ENCODE data around the gene AOC2.

AOC2 gene

GRCh38 chr17:42844271-42844670 is at the start of gene AOC2:
Gene AOC2 (plus strand): TSS chr17:42844580. CDS start chr17:42844627, 47 bp downstream.
- no peak for DNase-seq (ENCODE audit: low read depth, low spot score)

GRCh38 chr17:42795061-42795460 is 49.3 kb upstream of the AOC2 start:
- no peak for DNase-seq (ENCODE audit: low read depth, low spot score)

GRCh38 chr17:42795465-42795864 is 48.9 kb upstream of the AOC2 start:
- no peak for DNase-seq (ENCODE audit: low read depth, low spot score)

- no peak for DNase-seq (ENCODE audit: low read depth, low spot score)
These were observed 48.2 kb upstream of the AOC2 start for GRCh38 chr17:42796066-42796758.

- DNase-seq (ENCODE audit: low read depth, low spot score), result no peak
These were observed 47.0 kb upstream of the AOC2 start for GRCh38 chr17:42797067-42798007.

GRCh38 chr17:42798011-42798382 is 46.4 kb upstream of the AOC2 start:
- DNase-seq (ENCODE audit: low read depth, low spot score), result no peak

GRCh38 chr17:42798383-42799380 is 45.7 kb upstream of the AOC2 start, which contains the start of the genes CNTD1 and COA3:
Gene CNTD1 (plus strand): TSS chr17:42798861. CDS start chr17:42799068, 207 bp downstream.
Gene COA3 (minus strand): TSS chr17:42798704. CDS start chr17:42798681, 23 bp downstream.
- peak; percentile 75 for DNase-seq (ENCODE audit: low read depth, low spot score)

GRCh38 chr17:42803074-42803883 is 41.1 kb upstream of the AOC2 start:
- no peak for DNase-seq (ENCODE audit: low read depth, low spot score)

GRCh38 chr17:42804918-42805367 is 39.4 kb upstream of the AOC2 start:
- DNase-seq (ENCODE audit: low read depth, low spot score), result no peak

GRCh38 chr17:42806249-42806648 is 38.1 kb upstream of the AOC2 start:
- DNase-seq (ENCODE audit: low read depth, low spot score), result no peak

GRCh38 chr17:42809250-42809649 is 35.1 kb upstream of the AOC2 start:
- DNase-seq (ENCODE audit: low read depth, low spot score), result no peak

GRCh38 chr17:42814633-42815399 is 29.6 kb upstream of the AOC2 start:
- no peak for DNase-seq (ENCODE audit: low read depth, low spot score)

GRCh38 chr17:42817866-42818265 is 26.5 kb upstream of the AOC2 start:
- no peak for DNase-seq (ENCODE audit: low read depth, low spot score)

- no peak for DNase-seq (ENCODE audit: low read depth, low spot score)
These were observed 26.0 kb upstream of the AOC2 start for GRCh38 chr17:42818379-42818778.

- no peak for DNase-seq (ENCODE audit: low read depth, low spot score)
These were observed 24.3 kb upstream of the AOC2 start for GRCh38 chr17:42819939-42820535.

GRCh38 chr17:42821176-42821575 is 23.2 kb upstream of the AOC2 start:
- DNase-seq (ENCODE audit: low read depth, low spot score), result no peak

- DNase-seq (ENCODE audit: low read depth, low spot score), result no peak
These were observed 16.9 kb upstream of the AOC2 start for GRCh38 chr17:42827472-42827871.

GRCh38 chr17:42830971-42831370 is 13.4 kb upstream of the AOC2 start:
- DNase-seq (ENCODE audit: low read depth, low spot score), result no peak

GRCh38 chr17:42832213-42832933 is 12.0 kb upstream of the AOC2 start:
- no peak for DNase-seq (ENCODE audit: low read depth, low spot score)

Data from iPS DF 19.7 (cell line).